DMS 273 treated with DMSO at 0.1 percent for 48 hours (cell line): ENCODE results near the gene OOSP4B.
"Not testable (repeated sequence)": the region's sequence is repeated elsewhere in the genome, so short reads cannot be mapped to it uniquely, and the experiment has no call there.

Experiments
- DNase-seq: peaks from one replicate; lab custom pipeline; 2025; lab: John Stamatoyannopoulos, UW

OOSP4B gene

DNA sequence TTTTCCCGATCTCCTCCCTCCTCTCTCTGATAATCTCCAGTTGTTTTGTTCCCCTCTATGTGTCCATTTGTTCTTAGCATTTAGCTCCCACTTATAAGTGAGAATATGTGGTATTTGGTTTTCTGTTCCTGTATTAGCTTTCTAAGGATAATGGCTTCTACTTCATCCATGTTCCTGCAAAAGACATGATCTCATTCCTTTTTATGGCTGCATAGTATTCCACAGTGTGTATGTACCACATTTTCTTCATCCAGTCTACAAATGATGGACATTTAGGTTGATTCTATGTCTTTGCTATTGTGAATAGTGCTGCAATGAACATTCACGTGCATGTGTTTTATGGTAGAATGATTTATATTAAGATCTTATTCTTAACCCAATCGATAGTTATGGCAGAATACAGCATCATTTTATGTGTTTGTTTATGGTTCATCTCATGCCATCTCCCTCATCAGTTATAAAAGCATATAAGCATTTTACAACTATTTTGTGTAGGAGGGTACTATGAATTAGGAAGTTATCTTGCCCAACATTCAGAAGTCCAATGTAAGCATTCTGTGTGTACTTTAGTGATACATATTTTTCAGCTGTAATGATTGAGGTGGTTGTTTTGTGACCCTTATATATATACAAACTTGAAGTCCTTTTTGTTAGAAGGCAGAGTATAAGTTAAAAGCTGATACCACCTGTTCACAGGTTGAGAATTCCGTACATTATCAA, 42.7 kb downstream of the OOSP4B start:
- DNase-seq, result no peak

DNA sequence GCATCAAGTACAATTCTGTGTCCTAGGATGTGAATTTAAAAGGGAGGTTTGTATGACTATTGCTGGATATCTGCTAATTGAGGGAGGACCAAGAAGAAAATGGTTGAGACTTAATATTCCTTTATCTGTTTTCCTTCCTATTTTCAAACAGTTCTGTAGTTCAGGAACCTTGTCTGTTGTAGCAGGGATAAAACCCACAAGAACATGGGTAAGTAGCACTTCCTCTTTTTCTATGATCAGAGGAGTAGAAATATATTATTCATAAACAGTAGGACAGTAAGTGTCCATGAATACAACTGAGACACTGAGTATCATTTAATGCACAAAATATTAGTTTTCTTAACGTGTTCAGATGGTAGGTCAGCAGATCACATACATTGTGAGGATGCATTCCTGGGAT, 47.1 kb downstream of the OOSP4B start:
- DNase-seq, result no peak

DNA sequence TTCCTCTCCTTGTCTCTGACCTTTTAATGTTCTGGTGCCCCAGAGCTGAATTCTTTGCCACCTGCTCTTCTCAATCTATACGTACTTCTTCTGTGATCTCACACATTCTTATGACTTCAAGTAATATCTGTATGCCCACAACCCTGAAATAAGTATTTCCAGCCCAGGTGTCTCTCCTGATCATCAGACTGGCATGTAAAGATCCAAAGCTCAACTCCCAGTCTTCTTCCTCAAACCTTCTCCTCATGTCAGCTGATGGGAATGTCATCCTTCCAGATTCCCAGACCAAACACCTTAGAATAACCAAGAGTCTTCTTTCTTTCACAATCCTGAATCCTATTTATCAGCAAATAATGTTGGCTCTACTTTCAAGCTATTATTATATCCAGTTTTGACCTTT, 48.8 kb downstream of the OOSP4B start:
- DNase-seq, result no peak

DNA sequence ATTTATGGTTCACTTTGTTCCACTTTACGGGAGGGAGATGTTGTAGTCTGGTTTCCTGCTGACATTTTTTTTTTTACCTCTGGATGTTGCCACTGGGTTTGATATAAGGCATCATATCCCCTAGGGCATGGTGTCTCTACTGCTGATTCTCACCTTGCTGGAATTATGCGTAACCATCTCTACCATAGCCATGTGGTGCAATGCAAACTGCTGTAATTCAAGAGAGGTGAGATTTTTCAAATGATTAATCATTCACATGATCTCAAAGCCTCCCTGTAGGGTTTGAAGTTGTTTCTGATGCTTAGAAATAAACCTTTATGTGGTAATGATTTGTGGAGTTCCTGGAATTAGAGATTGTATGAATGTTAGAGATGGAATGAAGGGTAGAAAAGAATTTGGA, 52.5 kb downstream of the OOSP4B start:
- no peak for DNase-seq

DNA sequence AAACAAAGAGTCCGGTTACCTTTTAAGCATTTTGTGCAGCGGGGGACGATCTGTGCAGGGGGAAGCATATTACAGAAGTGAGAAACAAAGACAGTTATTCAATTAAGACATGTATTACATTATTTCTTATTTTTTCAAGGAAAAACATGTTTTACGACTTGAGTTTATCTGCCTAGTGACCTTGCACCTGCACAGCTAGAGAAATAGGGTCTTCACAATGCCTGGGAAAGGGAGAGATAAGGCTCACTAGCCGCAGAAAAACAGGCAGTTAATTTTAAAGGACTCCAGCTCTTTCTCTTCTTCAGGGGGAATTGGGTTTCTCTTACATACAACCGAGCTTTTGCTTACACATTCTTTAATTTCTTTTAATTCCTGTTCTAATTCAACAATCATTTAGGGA, 54.7 kb downstream of the OOSP4B start:
- not testable (repeated sequence) for DNase-seq

DNA sequence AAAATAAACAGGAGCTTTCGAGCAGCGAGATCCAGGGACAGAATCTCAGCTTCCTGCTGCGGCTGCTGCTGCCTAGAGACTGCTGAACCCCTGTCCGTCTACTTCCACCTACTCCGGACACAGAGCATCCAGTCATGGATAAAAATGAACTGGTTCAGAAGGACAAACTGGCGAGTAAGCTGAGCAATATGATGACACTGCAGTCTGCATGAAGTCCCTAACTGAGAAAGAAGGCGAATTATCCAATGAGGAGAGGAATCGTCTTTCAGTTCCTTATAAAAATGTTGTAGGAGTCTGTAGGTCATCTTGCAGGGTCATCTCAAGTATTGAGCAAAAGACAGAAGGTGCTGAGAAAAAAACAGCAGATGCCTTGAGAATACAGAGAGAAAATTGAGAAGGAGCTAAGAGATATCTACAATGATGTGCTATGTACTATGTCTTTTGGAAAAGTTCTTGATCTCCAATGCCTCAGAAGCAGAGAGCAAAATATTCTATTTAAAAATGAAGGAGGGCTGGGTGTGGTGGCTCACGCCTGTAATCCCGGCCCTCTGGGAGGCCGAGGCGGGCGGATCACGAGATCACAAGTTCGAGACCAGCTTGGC, 60.3 kb downstream of the OOSP4B start:
- no peak for DNase-seq

DNA sequence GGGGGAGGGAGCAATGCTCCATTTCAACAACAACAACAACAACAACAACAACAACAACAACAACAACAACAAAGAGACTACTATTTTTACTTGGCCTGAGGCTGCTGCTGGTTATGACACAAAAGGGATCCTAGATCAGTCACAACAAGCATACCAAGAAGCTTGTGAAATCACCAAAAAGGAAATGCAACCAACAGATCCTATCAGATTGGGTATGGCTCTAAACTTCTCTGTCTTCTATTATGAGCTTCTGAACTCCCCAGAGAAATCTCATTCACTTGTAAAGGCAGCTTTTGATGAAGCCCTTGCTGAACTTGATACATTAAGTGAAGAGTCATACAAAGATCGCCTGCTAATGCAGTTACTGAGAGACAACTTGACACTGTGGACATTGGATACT, 61.0 kb downstream of the OOSP4B start:
- no peak for DNase-seq

DNA sequence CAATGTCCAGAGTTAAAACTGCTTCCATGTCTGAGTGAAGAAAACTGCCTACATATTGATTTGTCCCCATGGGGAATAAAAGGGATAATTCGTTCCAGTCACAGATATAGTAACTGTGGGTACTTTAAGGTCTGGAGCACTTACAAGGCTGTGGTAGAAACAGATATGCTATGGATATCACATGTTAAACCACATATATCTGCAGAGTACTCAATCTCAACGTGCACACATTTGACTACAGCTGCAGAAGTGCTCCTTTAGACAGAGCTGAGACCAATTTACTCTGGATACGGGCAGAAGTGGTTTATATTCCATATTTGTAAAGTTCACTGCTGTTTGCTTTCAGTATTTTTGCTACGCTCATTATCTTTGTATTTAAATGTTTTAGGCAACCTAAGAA, 61.8 kb downstream of the OOSP4B start:
- no peak for DNase-seq

DNA sequence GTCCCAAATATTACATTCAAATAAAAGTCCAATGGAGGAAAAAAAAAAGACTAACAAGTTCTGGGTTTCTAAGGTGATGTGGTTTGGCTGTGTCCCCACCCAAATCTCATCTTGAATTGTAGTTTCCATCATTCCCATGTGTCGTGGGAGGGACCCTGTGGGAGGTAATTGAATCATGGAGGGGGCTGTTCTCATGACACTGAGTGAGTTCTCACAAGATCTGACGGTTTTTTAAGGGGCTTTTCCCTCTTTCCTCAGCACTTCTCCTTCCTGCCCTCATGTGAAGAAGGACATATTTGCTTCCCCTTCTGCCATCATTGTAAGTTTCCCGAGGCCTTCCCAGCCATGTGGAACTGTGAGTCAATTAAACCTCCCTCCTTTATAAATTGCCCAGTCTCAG, 63.6 kb downstream of the OOSP4B start:
- DNase-seq, result no peak
